Stimulated activated CD4-positive, alpha-beta T cell treated with anti-CD3 and anti-CD28 coated beads, TNF-alpha, amount 100 ng/mL, for 1 hour (primary cell): ENCODE measurements around the gene GRIP1.

Source experiments
- DNase-seq, 3 donors: peaks; one replicate each; pipeline ENCODE4 v3.0.0-alpha.2; 2020; ENCODE audit warnings: low read depth in 3 of 3, low spot score in 1 of 3

GRIP1 gene

DNA sequence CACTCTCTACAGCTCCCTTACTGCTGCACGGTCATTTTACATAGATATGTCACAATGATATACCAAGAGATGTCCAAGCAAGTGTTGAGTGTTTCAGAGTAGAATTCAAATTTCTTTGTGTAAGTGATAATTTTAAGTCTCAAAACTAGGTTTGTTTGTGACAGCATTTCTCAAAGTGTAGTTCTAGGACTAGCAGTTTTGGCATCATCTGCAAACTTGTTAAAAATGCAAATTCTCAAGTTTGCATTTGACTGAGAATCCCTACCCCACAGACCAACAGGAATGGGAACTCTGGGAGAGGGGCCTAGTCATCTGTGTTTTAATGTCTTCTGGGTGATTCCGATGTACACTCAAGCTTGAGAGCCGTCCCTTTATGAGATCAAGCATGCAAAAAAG, 279.0 kb downstream of the GRIP1 start:
- no peak for DNase-seq

DNA sequence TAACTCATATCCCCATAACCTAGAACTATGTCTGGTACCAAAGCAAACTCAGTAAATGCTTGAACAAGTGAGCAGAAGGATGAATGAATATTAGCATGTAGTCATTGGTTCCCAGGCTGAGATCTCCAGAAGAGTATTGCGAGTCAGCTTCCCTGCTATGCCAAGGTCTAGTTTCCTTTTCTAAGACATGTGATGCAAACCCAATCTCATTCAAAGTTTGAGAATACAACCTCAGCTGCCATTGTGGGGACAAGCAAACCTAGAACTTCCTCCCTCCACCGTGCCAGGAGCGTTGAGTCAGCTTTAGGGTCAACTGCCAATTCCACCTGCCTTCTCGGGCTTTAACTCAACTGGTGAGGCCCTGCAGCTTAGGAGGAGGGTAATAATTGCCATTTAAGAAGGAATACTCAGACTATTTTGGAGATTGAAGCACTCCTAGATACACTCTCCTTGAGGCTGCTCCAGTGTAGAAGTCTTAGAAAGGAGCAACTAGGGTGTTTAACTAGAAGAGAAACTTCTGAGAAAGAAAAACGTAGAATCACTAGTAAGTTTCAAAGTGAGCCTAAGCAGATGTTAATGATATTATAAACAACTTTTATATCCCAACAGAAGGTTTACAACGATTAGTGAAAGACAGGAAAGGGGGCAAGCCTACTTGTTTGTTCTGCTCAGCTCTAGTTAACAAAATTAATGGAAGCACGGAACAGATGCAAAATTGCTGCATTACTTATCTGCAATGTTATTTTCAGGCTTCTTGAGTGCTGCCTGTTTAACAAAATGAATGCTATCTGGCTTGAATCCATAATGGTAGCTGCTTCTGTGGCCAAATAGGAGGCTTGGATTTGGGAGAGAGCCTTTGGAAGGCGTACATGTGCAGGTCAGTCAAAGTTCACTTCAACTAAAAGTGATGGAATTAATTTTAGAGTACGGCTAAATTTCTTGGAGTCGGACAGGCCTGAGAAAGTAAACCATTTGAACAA, 279.7 kb downstream of the GRIP1 start:
- no peak for DNase-seq

DNA sequence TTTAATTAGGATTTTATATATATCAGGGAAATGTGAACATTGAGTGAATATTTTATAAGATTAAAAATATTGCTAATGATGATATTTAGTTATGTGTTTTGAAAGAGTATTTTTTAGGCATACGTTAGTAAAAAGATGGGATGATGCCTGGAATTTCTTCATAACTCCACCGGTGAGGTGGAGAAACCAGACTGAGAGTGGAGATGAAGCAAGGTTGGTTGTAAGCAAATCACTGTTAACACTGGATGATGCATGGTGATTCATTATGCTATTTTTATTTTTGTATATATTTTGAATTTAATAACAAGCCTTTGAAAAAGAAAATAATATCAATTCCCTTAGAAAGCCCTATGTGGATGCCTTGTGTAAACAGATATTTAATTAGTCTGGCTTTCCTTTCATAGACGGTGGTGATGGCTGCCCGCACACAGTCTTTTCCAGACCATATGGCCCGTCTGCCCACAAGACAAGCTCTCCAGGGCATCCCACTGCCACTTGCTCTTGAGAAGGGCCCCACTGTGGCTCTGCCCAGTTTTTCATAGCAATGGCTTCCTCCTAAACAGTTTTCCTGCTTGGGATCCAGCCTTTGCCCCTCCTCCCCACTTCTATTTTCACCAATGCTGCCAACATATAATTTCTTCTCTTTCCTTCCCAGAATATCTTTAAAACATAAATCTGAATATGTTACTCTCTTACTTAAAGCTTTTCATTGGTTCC, 281.1 kb downstream of the GRIP1 start:
- DNase-seq: no peak

DNA sequence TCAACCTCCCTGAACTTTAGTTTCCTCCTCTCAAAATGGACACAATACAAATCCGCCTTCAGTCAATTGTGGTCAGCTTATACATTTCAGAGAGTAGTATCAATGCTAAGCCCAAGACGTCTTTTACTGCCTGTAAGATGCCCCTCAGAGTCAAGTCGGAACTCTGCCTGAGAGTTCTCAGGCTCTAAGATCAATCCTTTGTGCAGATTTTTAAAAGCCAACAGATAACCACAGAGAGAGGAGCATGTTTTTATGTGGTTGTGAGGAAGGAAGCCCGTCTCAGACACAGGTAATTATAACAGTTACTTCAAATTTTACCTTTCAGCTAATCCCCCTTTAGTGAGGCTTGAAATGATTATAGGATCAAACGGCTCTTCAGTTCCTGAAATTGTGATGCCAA, 285.0 kb downstream of the GRIP1 start:
- no peak for DNase-seq

DNA sequence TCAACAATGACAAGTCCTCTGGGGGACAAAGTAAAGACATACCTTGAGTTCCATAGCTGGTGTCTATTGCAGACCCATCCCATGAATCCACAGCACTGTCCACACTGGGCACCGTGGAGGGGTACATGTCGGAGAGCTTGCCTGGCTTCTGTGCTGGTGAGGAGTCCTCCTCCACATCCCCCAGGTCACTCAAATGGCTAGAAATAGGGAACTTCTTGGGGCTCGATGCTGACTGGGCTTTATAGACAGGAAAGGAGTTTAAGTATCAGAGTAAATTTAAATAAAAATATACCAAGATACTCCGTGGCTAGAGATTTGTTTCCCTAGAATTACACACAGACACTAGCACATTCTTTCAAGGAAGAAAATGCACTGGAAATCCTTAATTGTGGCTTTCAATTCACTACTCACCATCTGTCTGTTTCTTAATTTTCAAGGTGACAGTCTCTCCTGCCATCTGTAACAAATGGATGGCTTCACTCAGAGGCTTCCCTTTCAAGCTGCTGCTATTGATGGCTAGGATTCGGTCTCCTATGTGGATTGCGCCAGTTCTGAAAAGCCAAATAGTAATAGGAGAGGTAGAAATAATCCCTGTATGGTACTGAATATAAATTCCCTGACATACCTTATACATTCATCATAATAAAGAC, 286.5 kb downstream of the GRIP1 start:
- DNase-seq: no peak

DNA sequence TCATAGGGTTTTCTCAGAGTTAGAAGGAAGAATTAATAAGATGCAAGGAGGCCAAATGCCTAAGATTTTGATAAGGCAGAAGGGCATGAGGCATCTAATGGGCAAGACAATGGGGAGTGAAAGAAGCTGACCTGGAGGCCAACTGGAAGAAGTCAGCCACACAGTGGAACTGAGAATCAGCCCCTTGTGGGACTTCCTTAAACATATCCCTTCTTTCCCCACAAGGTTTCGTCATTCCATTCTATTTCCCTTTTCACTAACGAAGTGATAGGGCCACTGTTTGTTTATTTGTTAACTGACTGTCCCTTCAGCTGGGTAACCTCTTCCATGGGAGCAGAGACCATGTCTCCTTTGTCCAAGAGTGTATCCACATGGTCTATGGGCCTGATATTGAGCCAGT, 290.4 kb downstream of the GRIP1 start:
- no peak for DNase-seq

DNA sequence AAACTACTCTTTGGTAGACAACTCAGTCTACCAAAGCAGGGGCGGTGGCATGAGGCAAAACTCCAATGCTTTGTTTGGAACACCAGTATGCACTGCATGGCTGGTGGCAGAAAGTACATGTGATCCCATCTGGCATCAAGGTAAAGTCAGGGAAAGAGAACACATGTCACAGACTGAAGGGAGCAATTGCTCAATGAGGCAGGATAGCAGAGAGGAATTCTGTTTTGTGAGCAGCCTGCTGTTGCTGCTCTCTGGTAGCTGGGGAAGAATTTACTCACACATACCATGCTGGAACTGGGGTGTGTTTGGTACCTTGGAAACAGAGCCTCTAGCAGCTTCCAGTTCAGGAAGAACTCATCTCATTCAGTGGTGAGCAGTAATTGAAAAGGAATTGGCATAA, 291.8 kb downstream of the GRIP1 start:
- no peak for DNase-seq

DNA sequence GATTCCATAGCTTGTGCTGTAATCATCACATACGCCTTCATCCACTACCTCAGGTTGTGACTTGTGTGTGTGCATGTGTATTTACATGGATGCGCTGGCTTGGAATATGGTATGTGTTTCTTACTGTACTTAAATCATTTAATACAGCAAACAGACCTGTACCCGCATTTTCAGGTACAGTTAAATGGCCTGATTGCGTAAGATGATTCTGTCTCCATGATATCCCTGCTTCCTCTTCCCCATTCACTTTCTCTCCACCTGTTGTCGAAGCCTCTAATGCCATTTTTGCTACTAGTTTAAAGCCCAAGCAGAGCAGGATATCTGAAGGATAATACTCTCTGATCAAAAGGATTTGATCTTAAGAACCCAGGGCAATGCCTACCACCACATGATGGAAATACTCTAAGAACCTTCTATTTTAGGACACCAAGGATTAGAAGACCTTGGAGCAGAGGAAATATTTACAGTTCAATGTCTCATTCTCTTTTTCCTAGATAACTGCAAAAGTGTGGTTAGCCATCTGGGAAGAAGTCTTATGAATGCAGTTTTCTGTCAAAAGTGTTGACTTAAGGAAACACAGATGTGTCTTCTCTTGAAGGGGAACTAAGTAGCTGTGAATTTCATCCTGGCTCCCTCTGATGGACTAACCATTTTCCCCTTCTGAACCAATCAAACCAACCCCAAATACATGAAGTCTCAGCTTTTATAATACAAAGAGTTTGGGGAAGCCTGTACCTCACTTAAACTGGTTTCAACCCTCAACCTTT, 297.9 kb downstream of the GRIP1 start:
- no peak for DNase-seq

DNA sequence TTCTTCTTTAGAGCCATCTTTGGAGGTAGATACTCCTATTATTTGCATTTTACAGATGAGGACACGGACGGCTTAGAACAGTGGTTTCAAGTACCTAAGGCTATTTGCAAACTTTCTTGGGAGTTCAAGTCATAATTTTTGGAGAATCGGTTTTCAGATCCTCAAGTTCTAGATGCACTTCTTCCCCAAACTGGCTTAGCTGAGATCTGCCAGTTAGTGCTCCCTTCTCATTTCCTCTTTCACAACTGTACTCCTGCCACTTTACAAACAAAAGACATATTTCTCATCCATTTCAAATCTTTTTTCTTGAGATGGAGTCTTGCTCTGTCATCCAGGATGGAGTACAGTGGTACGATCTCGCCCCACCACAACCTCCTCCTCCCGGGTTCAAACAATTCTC, 299.3 kb downstream of the GRIP1 start:
- no peak for DNase-seq

DNA sequence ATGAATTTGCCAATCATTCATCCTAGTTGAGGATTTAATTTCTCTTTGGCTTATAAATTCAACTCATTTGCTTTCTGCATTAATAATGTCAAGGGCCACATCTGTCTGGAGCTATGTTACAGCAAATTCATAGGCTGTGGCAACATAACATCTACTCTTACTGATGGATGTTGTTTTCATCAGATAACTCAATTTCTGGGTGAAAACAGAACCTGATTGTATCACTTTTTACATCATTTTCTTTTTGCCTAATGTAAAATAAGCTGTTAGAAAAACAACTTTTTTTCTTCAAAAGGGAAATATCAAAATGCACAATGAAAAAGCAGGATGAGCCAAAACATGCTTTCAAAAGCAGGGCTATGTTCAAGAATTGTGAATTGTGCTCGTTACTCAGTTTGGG, 303.3 kb downstream of the GRIP1 start:
- no peak for DNase-seq

DNA sequence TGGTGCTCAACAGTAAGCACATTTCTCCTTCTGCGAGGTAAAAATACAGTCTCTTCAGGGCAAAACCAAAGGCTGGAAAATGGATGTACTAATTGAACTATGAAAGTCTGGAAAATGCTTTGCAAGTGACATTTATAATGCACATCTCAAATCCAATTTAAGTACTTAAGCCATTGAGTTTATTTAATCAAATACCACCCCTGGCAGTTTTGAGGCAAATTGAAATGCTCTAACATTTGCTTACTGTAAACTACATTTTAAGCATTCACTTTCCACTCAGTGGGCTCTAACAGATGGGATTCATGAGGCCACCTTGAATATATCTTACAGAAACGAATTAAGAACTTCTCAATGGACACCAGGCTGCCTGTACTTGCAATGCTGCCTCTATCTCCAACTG, 306.9 kb downstream of the GRIP1 start:
- DNase-seq: no peak

DNA sequence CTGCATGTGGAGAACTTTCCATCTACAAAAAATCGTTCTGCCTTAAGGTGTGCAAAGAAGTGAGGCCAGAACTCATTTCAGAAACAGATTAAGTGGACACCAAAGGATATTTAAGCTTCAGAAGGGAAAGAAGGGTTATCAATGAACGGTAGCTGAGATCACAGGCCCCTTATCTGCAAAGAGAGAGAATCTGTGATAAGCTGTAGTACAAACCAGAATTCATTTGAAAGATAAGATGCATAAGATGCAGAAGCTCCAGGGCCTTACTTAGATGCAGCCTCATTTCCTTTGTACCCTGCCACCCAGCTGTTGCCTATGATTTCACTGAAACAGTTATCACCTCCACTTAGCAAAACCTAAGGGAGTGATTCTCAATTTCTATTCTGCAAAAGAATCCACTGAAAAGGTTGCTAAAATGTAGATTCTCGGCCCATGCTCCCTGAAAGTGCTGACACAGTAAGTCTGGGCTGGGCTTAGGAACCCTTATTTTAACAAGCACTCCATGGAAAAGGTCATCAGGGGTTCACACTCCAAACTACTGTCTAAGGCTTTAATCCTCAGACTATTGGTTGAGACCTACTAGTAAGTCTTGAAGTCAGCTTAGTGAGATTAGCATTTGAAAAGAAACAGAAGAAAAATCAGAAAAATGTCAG, 311.7 kb downstream of the GRIP1 start:
- no peak for DNase-seq

DNA sequence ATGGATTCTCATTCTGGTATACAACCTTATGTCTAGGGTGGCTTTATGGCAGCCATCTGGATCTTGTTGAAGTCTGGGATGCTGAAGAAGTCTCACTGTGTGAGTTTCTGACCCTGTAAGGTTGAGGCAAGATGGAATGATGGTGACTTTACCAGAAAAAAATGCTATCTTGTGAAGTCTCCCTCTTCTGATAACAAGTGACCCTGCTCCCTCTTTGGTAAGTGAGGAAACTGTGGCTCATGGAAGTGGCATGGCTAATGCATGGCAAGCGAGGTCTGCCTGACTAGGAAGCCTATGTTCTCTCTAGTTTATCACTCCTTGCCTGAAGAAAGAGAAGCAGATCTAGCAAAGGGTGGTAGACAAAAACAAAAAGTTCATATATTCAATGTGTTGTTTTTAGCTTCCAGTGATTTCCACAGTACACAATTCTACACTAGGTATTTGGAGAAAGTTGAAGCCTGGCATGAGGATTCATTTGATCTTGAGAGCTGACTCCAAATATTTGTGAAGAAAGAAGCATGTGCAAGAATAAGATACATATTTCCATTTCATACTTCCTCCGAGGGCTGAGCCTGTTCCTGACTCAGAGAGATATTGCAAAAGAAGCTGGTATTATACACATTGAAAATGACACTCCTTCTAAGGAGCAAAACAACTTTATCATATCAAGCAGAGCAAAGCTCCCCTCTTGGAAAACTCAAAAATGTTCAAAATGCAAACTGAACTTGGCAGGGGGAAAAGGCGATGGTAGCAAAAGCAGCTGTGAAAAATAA, 313.0 kb downstream of the GRIP1 start:
- DNase-seq: no peak

DNA sequence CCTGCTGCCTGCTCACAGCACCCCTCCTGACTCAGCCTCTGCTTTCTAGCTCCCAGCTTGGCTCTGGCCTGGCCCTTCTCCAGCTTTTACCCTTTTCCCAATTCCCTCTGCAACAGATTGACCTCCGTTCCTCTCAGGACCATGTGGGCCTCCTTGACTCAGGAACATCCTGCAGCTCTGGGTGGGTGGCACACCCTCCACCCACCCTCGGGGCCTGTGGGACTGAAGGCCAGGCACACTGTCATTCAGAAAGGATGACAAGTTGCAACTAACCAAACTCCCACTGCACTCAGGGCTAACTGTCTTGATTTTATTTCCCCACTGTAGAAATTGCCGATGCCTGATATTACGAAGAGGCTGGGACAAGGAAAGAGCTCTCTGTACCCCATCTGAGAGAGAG, 317.2 kb downstream of the GRIP1 start:
- no peak for DNase-seq

DNA sequence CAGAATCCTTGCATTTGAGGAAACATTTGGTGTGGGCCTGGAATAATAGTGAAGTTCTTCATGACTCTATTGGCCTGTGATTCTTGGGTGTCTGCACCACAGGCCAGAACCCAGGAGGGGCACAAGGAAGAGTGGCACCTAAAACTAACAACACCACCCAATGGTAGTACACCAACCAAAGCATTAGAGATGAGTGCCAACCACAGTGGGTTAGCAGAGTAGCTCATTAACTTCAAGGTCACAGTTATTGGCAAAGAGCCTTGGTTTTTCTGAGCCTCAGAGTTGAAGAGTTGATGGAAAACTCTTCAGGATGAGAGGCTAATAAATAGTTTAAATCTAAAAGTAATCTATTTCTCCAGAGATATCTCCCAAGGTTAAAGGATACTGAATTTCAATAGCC, 319.6 kb downstream of the GRIP1 start:
- DNase-seq: no peak

DNA sequence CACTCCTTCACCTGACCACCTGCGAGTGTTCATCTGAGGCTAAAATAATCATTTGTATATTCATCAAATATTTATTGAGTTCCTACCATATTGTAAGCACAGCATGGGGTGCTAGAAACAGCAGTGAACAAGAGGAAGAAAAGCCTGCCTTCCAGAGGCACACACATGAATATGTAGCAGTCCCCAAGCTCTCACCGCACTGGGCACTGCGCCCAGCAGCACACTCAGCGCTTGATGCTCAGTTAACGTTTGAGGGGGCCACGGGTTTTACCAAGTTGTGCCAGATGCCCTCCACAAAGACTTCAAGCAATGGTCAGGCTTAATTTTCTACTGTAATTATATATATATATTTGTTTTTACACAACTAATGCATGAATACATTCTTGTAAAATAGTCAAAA, 324.6 kb downstream of the GRIP1 start:
- no peak for DNase-seq

DNA sequence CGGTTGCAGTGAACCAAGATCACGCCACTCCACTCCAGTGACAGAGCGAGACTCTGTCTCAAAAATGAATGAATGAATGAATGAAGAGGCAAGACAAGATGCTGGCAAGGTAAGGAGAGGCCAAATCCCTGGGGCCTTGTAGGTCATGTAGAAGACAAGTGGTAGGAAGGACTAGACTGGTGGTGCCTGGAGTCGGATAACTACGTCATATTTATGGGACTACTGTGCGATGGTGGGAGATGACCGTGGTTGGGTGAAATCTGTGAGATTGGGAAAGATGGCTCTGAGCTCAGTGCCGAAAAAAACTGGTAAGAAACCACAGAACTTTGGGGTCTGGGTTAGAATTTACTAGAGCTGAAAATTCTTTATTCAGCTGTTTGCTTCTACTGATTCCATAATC, 326.0 kb downstream of the GRIP1 start:
- DNase-seq: no peak

DNA sequence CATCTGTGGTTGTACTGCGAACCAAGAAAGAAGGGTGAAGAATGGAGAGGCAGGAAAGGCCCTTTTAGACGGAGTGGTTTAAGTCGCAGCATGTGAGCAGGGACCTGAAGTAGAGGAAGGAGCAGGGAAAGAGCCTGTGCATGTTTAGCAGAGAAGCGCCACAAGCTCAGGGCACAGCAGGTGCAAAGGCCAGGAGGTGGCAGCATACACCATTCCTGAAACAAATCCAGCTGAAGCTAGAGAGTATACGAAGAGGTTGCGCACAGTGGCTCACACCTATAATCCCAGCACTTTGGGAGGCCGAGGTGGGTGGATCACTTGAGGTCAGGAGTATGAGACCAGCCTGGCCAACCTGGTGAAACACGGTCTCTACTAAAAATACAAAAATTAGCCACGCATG, 326.7 kb downstream of the GRIP1 start:
- no peak for DNase-seq

DNA sequence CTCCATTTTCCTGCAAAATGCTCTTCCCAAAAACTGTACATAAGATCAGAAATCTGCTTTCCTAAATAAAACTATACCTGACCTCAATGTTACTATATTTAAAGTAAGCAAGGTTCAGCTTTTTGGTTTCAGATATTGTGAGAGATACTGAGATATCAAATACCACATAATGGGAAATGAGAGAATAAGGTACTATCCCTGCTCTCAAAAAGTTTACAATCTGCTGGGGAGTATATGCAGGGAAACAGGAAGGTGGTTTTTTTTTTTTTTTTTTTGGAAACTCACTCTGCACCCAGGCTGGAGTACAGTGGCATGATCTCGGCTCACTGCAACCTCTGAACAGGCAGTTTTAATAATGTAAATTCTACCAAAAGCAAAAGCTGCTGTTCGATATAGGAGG, 327.6 kb downstream of the GRIP1 start:
- no peak for DNase-seq

DNA sequence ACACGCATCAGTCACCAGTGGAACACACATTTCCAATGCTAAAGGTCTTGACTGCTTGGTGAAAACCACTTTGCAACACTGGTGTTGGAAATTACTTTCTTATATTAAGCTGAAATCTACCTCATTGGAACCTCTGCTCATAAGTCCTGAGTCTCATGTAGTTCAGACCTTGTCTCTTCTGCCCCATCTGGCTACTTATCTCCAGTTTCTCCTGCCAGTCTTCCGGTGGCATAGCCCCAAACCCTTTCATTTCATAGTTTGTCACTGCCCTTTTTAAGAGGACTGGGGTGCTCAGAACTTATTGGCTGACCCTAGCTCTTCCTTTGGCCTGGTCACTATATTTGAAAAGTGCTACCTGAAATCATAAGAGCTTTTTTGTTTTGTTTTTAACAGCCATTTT, 332.9 kb downstream of the GRIP1 start:
- DNase-seq: no peak
